Keratinocyte (primary cell): ENCODE data around the gene KANSL1. TPM values are rescaled to one million over a fixed set of nuclear protein-coding genes. Genes with fewer than 3 reads are reported as not detected.
"Not testable (repeated sequence)": the region's sequence is repeated elsewhere in the genome, so short reads cannot be mapped to it uniquely, and the experiment has no call there.

Experiments
- DNase-seq: peaks from one replicate; pipeline ENCODE4 v3.0.0-alpha.2; 2011; ENCODE audit warnings: low read depth, missing footprints, low spot score
- FAIRE-seq: peaks from 2 replicates; lab custom pipeline; 2011; peaks lifted over from hg19 to GRCh38; lab: Jason Lieb, UNC
- H2AFZ ChIP-seq: 2 replicates; pipeline ENCODE4 v1.6.0; 2012; ENCODE audit warnings: low read length, control low read depth, inconsistent platforms; ENCODE audit not compliant: control insufficient read depth
- H3K27ac ChIP-seq: 2 replicates; pipeline ENCODE4 v1.5.1; 2011; ENCODE audit warnings: low read length; ENCODE audit not compliant: control insufficient read depth, insufficient read depth
- H3K27me3 ChIP-seq: 3 replicates; pipeline ENCODE4 v1.6.0; 2011; ENCODE audit warnings: low read length; ENCODE audit not compliant: control insufficient read depth, insufficient read depth; ENCODE audit errors: extremely low read depth
- H3K36me3 ChIP-seq, 2 experiments: 2 replicates in 1 of 2; 3 replicates in 1 of 2; pipeline ENCODE4 v1.5.1; 2011; ENCODE audit warnings: low read length in 2 of 2, mild to moderate bottlenecking in 1 of 2; ENCODE audit not compliant: control insufficient read depth in 2 of 2, insufficient read depth in 2 of 2; ENCODE audit errors: extremely low read depth in 1 of 2
- H3K4me1 ChIP-seq: 3 replicates; pipeline ENCODE4 v1.5.1; 2011; ENCODE audit warnings: low read length; ENCODE audit not compliant: control insufficient read depth, insufficient read depth; ENCODE audit errors: extremely low read depth
- H3K4me2 ChIP-seq: 3 replicates; pipeline ENCODE4 v1.6.0; 2011; ENCODE audit warnings: low read depth, low read length; ENCODE audit not compliant: control insufficient read depth, insufficient read depth; ENCODE audit errors: extremely low read depth
- H3K4me3 ChIP-seq, 3 experiments: fragments of 200-600 bp in 1 of 3; sonication (generic) in 1 of 3; 2 replicates in 2 of 3; 3 replicates in 1 of 3; pipeline ENCODE4 v1.5.1; 2011 to 2016; ENCODE audit warnings: low read length in 3 of 3, mild to moderate bottlenecking in 3 of 3, control low read depth in 2 of 3, inconsistent platforms in 1 of 3, low read depth in 1 of 3, mixed read lengths in 1 of 3, mixed run types in 1 of 3, moderate library complexity in 1 of 3; ENCODE audit not compliant: control insufficient read depth in 2 of 3, insufficient read depth in 2 of 3; ENCODE audit errors: extremely low read depth in 1 of 3
- H3K79me2 ChIP-seq: 2 replicates; pipeline ENCODE4 v1.6.0; 2012; ENCODE audit warnings: low read length; ENCODE audit not compliant: control insufficient read depth, insufficient read depth
- H3K9ac ChIP-seq: 3 replicates; pipeline ENCODE4 v1.6.0; 2011; ENCODE audit warnings: low read length; ENCODE audit not compliant: control insufficient read depth, insufficient read depth; ENCODE audit errors: extremely low read depth
- H3K9me1 ChIP-seq: 3 replicates; pipeline ENCODE4 v1.6.0; 2011; ENCODE audit warnings: low read length; ENCODE audit not compliant: control insufficient read depth, insufficient read depth; ENCODE audit errors: extremely low read depth
- H3K9me3 ChIP-seq: 2 replicates; pipeline ENCODE4 v1.5.1; 2012; ENCODE audit warnings: low read depth, low read length; ENCODE audit not compliant: control insufficient read depth
- H4K20me1 ChIP-seq: 3 replicates; pipeline ENCODE4 v1.6.0; 2011; ENCODE audit warnings: low read length; ENCODE audit not compliant: control insufficient read depth, insufficient read depth; ENCODE audit errors: extremely low read depth
- EZH2 ChIP-seq: IDR thresholded peaks from one replicate; pipeline ENCODE4 v1.6.1; 2012; ENCODE audit warnings: inconsistent platforms, mild to moderate bottlenecking, low read length, moderate library complexity
- dilution Hi-C: fragments of 300-500 bp; cut with MboI; formaldehyde crosslinking; loops from one replicate; pipeline ENCODE4 v1.7.0; 2020; ENCODE audit warnings: low sequenced_read_pairs; ENCODE audit not compliant: extremely low pct_ligation_motif_present
- polyA plus RNA-seq, 5 experiments: library from polyadenylated mRNA; depleted of rRNA in 3 of 5; stranded (reverse) in 3 of 5; stranded (forward) in 1 of 5; unstranded in 1 of 5; fragments of >200 nt; gene quantifications; 1 replicate in 1 of 5; 2 replicates in 3 of 5; 3 replicates in 1 of 5; pipeline versions ENCODE4 v1.2.1 to v1.2.3, GENCODE V29; 2011 to 2012; ENCODE audit warnings: missing spikeins in 2 of 5, low read depth in 1 of 5, low replicate concordance in 1 of 5
- TF ChIP-seq, protein P1 (sequence below), 3 experiments: IDR thresholded peaks in 1 of 3; conservative IDR thresholded peaks in 1 of 3; optimal IDR thresholded peaks in 1 of 3; 2 replicates in 2 of 3; 3 replicates in 1 of 3; pipeline versions ENCODE3 to v1.5.1; 2011; ENCODE audit warnings: low read length in 3 of 3, mild to moderate bottlenecking in 3 of 3, moderate library complexity in 2 of 3, control low read depth in 1 of 3, inconsistent platforms in 1 of 3; ENCODE audit not compliant: insufficient read depth in 2 of 3; ENCODE audit errors: extremely low read depth in 1 of 3

KANSL1 gene
- polyA plus RNA-seq, 1 donor (not counting 4 experiments of a cell fraction or from before 2014, with no cell fraction given): 17.6 TPM

DNA sequence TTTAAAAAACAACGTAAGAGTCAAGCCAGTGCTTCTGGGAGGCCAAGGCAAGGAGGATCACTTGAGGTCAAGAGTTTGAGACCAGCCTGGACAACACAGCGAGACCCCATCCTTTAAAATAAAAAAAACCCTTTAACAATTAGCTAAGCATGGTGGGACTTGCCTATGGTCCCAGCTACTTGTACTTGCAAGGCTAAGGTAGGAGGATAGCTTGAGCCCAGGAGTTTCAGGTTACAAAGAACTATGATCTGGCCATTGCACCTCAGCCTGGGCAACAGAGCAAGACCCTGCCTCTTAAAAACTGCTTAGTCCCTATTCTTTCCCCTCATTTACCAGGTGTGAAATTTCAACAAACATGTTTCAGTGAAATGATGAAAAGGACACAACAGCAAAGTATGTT is 104.6 kb downstream of the KANSL1 start:
- H4K20me1 ChIP-seq: peaks cover 3% of the 10 kb centered on the region
- no peak overlapping the region for H3K27ac ChIP-seq
- no peaks in the 10 kb centered on the region for H3K9me1 ChIP-seq
- no peak for FAIRE-seq
- no peak for TF ChIP-seq EZH2
- TF ChIP-seq, protein P1, sequence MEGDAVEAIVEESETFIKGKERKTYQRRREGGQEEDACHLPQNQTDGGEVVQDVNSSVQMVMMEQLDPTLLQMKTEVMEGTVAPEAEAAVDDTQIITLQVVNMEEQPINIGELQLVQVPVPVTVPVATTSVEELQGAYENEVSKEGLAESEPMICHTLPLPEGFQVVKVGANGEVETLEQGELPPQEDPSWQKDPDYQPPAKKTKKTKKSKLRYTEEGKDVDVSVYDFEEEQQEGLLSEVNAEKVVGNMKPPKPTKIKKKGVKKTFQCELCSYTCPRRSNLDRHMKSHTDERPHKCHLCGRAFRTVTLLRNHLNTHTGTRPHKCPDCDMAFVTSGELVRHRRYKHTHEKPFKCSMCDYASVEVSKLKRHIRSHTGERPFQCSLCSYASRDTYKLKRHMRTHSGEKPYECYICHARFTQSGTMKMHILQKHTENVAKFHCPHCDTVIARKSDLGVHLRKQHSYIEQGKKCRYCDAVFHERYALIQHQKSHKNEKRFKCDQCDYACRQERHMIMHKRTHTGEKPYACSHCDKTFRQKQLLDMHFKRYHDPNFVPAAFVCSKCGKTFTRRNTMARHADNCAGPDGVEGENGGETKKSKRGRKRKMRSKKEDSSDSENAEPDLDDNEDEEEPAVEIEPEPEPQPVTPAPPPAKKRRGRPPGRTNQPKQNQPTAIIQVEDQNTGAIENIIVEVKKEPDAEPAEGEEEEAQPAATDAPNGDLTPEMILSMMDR (optimal IDR thresholded peaks at IDR 0.05 in 1 of 3, IDR thresholded peaks at IDR 0.05 in 1 of 3, conservative IDR thresholded peaks at IDR 0.05 in 1 of 3; ENCODE audit: extremely low read depth in 1 of 3, insufficient read depth in 2 of 3, low read length in 3 of 3): no peak
- H3K4me3 ChIP-seq: no peak overlapping the region
- no peaks in the 10 kb centered on the region for H3K27me3 ChIP-seq
- H3K9ac ChIP-seq: no peak overlapping the region
- no peaks in the 10 kb centered on the region for H3K9me3 ChIP-seq
- dilution Hi-C loops: loop anchor here (5.0 kb wide), 1 partner anchor 34 kb away; no protein-coding TSS in a partner anchor
- H3K4me1 ChIP-seq: no peaks in the 10 kb centered on the region
- H3K36me3 ChIP-seq: peaks cover 3 to 6% of the 10 kb centered on the region in 2 experiments
- no peak for DNase-seq
- peaks cover 48% of the 10 kb centered on the region for H3K79me2 ChIP-seq
- H2AFZ ChIP-seq: no peak overlapping the region
- H3K4me2 ChIP-seq: no peak overlapping the region

DNA sequence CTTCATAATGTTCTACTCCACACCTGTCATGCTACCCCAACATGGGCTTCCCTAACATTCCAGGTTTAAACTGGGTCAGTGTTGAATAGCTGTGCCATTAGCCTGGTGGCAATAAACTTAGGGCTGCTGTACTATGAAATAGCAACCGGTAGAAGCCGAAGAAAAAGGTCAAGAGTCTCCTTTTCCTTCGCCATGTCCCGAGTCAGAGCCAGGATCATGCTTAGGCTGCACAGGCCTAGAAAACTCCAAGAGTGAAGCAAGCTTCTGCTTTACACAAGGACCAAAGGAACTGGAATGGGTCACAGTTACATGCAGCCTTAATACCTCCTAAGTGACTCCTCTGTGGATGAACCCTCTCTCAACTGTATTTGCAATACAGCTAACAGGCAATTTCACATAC is 105.4 kb downstream of the KANSL1 start:
- not testable (repeated sequence) for H3K36me3 ChIP-seq, H3K4me2 ChIP-seq, H3K27me3 ChIP-seq, H3K9ac ChIP-seq, H3K4me1 ChIP-seq, H3K9me3 ChIP-seq, H4K20me1 ChIP-seq, DNase-seq, H3K27ac ChIP-seq, H2AFZ ChIP-seq, H3K9me1 ChIP-seq, FAIRE-seq, H3K4me3 ChIP-seq
- peaks cover 49% of the 10 kb centered on the region for H3K79me2 ChIP-seq
- dilution Hi-C loops: loop anchor here (5.0 kb wide), 1 partner anchor 34 kb away; no protein-coding TSS in a partner anchor

DNA sequence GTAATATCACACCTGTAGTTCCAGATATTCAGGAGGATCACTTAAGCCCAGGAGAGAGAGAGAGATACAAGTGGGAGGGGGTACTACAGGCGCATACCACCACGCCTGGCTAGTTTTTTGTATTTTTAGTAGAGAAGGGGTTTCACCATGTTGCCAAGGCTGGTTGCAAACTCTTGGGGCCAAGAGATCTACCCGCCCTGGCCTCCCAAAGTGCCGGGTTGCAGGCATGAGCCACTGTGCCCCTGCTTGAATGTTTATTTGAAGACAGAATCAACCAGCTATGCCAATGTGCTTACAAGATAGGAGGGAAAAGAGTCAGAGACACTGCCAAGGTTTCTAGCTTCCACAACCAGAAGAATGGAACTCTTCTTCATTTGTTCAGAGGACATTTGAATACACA is 106.4 kb downstream of the KANSL1 start:
- H3K9me1 ChIP-seq: no peaks in the 10 kb centered on the region
- peaks cover 3% of the 10 kb centered on the region for H4K20me1 ChIP-seq
- no peak overlapping the region for H3K4me2 ChIP-seq
- no peak for TF ChIP-seq EZH2
- TF ChIP-seq, protein P1 (optimal IDR thresholded peaks at IDR 0.05 in 1 of 3, IDR thresholded peaks at IDR 0.05 in 1 of 3, conservative IDR thresholded peaks at IDR 0.05 in 1 of 3; ENCODE audit: extremely low read depth in 1 of 3, insufficient read depth in 2 of 3, low read length in 3 of 3): no peak
- H3K79me2 ChIP-seq: peaks cover 53% of the 10 kb centered on the region
- H3K4me3 ChIP-seq: no peak overlapping the region
- dilution Hi-C loops: loop anchor here (5.0 kb wide), 1 partner anchor 35 kb away; no protein-coding TSS in a partner anchor
- FAIRE-seq: no peak
- no peak overlapping the region for H3K9ac ChIP-seq
- DNase-seq: no peak
- H3K4me1 ChIP-seq: no peaks in the 10 kb centered on the region
- no peak overlapping the region for H2AFZ ChIP-seq
- H3K36me3 ChIP-seq: peaks cover 3 to 4% of the 10 kb centered on the region in 2 experiments
- no peaks in the 10 kb centered on the region for H3K9me3 ChIP-seq
- no peaks in the 10 kb centered on the region for H3K27me3 ChIP-seq
- no peak overlapping the region for H3K27ac ChIP-seq
